Neural cell (in vitro differentiated cells): Measurements from ENCODE around the gene LRIG1. TPM values are rescaled to one million over a fixed set of nuclear protein-coding genes. Genes with fewer than 3 reads are reported as not detected.
A peak's percentile ranks its signal among the peaks of the same experiment; 100 is the strongest.

Experiments
- H2AFZ ChIP-seq: fragments of 200-600, 300-800 bp; sonication (generic), shearing (Covaris generic); 2 replicates; pipeline ENCODE4 v1.6.0; 2014; ENCODE audit warnings: low read depth, mild to moderate bottlenecking, antibody characterized with exemption, low read length, moderate library complexity
- H3F3A ChIP-seq: fragments of 200-600 bp; shearing (Covaris generic); 2 replicates; pipeline ENCODE4 v1.6.1; 2016; ENCODE audit warnings: mild to moderate bottlenecking, moderate library complexity, mixed read lengths, antibody characterized with exemption, low read length; ENCODE audit not compliant: insufficient read depth, poor library complexity, severe bottlenecking
- H3K27ac ChIP-seq: fragments of 200-600, 300-800 bp; sonication (generic), shearing (Covaris generic); 2 replicates; pipeline ENCODE4 v1.5.1; 2014; ENCODE audit warnings: mild to moderate bottlenecking, low read length, moderate library complexity
- H3K27me3 ChIP-seq: fragments of 300-800, 200-600 bp; sonication (generic), shearing (Covaris generic); 2 replicates; pipeline ENCODE4 v1.6.0; 2014; ENCODE audit warnings: mild to moderate bottlenecking, low read depth, low read length, moderate library complexity; ENCODE audit not compliant: insufficient read depth
- H3K36me3 ChIP-seq: fragments of 300-800, 200-600 bp; sonication (generic), shearing (Covaris generic); 2 replicates; pipeline ENCODE4 v1.5.1; 2014; ENCODE audit warnings: mild to moderate bottlenecking, antibody characterized with exemption, low read length, moderate library complexity; ENCODE audit not compliant: insufficient read depth
- H3K4me2 ChIP-seq: fragments of 300-800, 200-600 bp; sonication (generic), shearing (Covaris generic); 2 replicates; pipeline ENCODE4 v1.6.0; 2014; ENCODE audit warnings: mild to moderate bottlenecking, low read length
- H3K4me3 ChIP-seq: fragments of 300-800, 200-600 bp; sonication (generic), shearing (Covaris generic); 2 replicates; pipeline ENCODE4 v1.5.1; 2014; ENCODE audit warnings: mild to moderate bottlenecking, low read length, moderate library complexity
- H3K79me2 ChIP-seq: fragments of 200-600 bp; shearing (Covaris generic); replicated peaks from 2 replicates; pipeline ENCODE4 v1.6.0; 2014; ENCODE audit warnings: mild to moderate bottlenecking, low read length, moderate library complexity; ENCODE audit not compliant: insufficient read depth
- H3K9ac ChIP-seq: fragments of 300-800, 200-600 bp; sonication (generic), shearing (Covaris generic); 2 replicates; pipeline ENCODE4 v1.6.1; 2016; ENCODE audit warnings: mild to moderate bottlenecking, low read length, mixed read lengths
- H3K9me2 ChIP-seq: fragments of 200-600 bp; shearing (Covaris generic); 2 replicates; pipeline ENCODE4 v1.6.1; 2016; ENCODE audit warnings: mild to moderate bottlenecking, low read length, mixed read lengths; ENCODE audit not compliant: insufficient read depth
- H3K9me3 ChIP-seq: fragments of 200-600, 300-800 bp; sonication (generic), shearing (Covaris generic); 2 replicates; pipeline ENCODE4 v1.6.1; 2016; ENCODE audit warnings: mild to moderate bottlenecking, mixed run types, low read length, moderate library complexity, mixed read lengths
- H4K20me1 ChIP-seq: fragments of 200-600 bp; shearing (Covaris generic); 2 replicates; pipeline ENCODE4 v1.6.1; 2016; ENCODE audit warnings: mild to moderate bottlenecking, mixed run types; ENCODE audit not compliant: insufficient read depth
- EP300 ChIP-seq: fragments of 450-650 bp; conservative IDR thresholded peaks from 2 replicates; pipeline ENCODE4 v1.6.1; 2014; ENCODE audit warnings: antibody characterized with exemption, mild to moderate bottlenecking, moderate library complexity; ENCODE audit not compliant: poor library complexity, severe bottlenecking
- EZH2 ChIP-seq: fragments of 200-600, 300-800 bp; shearing (Covaris generic), sonication (generic); IDR thresholded peaks from 2 replicates; pipeline ENCODE4 v1.6.1; 2014; ENCODE audit warnings: antibody characterized with exemption, low read length, borderline replicate concordance, mild to moderate bottlenecking; ENCODE audit not compliant: insufficient read depth, poor library complexity, severe bottlenecking
- MXI1 ChIP-seq: fragments of 450-650 bp; conservative IDR thresholded peaks from 2 replicates; pipeline ENCODE4 v1.6.1; 2014; ENCODE audit warnings: antibody characterized with exemption, mild to moderate bottlenecking; ENCODE audit not compliant: poor library complexity, severe bottlenecking
- POLR2AphosphoS5 ChIP-seq: IDR thresholded peaks from 2 replicates; pipeline ENCODE4 v1.6.1; 2012
- RAD21 ChIP-seq: fragments of 450-650 bp; conservative IDR thresholded peaks from 2 replicates; pipeline ENCODE4 v1.6.1; 2014; ENCODE audit warnings: antibody characterized with exemption, mild to moderate bottlenecking, moderate library complexity
- SMC3 ChIP-seq: fragments of 450-650 bp; conservative IDR thresholded peaks from 2 replicates; pipeline ENCODE4 v1.6.1; 2014; ENCODE audit warnings: antibody characterized with exemption, mild to moderate bottlenecking, moderate library complexity; ENCODE audit not compliant: poor library complexity
- TAF1 ChIP-seq: IDR thresholded peaks from 2 replicates; pipeline ENCODE4 v1.6.1; 2012; ENCODE audit warnings: low read depth
- polyA plus RNA-seq: library from polyadenylated mRNA; depleted of rRNA; stranded (reverse); fragments of >200 nt; gene quantifications from 2 replicates; pipeline ENCODE4 v1.2.3, GENCODE V29; 2014
- TF ChIP-seq, protein P1 (sequence below): IDR thresholded peaks from 2 replicates; pipeline ENCODE4 v1.6.1; 2012; ENCODE audit warnings: borderline replicate concordance
- TF ChIP-seq, protein P2 (sequence below): fragments of 450-650 bp; IDR thresholded peaks from 2 replicates; pipeline ENCODE4 v1.5.1; 2014; ENCODE audit warnings: antibody characterized with exemption, mild to moderate bottlenecking, moderate library complexity; ENCODE audit not compliant: poor library complexity, severe bottlenecking

The LRIG1 gene
- polyA plus RNA-seq, 1 donor from 2014 or later: 7.1 TPM

DNA sequence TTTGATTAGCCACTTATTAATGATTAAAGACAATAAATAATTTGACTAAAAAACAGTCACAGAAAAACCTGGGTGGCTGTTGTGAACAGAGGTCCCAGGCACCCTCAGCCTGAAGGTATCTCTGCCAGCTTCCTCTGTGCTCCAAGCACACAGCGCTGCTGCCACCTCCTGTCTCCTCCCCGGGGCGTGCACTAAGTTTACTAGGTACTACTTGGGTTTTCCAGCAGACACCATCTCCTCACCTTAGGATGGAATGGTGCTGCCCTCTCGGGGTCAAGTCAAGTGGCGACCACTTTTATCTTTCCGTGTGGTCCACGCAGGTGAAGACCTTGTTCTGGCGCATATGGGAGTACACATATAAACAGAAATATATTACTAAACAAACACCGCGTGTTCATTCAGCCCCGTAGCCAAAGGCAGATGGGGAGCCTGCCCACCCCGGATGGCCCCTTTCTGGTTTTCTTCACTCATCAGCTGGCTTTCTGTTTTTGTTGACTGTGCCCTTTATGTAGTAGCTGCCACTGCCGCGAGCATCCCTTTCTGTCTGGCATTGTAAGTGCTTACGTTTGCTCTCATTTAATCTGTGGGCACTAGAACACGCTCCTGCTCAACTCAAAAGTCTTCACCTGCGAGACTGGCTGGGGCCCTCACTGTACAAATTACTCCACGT is 128.0 kb downstream of the LRIG1 start:
- no peaks in the 10 kb centered on the region for H3K27me3 ChIP-seq
- TF ChIP-seq, protein P1, sequence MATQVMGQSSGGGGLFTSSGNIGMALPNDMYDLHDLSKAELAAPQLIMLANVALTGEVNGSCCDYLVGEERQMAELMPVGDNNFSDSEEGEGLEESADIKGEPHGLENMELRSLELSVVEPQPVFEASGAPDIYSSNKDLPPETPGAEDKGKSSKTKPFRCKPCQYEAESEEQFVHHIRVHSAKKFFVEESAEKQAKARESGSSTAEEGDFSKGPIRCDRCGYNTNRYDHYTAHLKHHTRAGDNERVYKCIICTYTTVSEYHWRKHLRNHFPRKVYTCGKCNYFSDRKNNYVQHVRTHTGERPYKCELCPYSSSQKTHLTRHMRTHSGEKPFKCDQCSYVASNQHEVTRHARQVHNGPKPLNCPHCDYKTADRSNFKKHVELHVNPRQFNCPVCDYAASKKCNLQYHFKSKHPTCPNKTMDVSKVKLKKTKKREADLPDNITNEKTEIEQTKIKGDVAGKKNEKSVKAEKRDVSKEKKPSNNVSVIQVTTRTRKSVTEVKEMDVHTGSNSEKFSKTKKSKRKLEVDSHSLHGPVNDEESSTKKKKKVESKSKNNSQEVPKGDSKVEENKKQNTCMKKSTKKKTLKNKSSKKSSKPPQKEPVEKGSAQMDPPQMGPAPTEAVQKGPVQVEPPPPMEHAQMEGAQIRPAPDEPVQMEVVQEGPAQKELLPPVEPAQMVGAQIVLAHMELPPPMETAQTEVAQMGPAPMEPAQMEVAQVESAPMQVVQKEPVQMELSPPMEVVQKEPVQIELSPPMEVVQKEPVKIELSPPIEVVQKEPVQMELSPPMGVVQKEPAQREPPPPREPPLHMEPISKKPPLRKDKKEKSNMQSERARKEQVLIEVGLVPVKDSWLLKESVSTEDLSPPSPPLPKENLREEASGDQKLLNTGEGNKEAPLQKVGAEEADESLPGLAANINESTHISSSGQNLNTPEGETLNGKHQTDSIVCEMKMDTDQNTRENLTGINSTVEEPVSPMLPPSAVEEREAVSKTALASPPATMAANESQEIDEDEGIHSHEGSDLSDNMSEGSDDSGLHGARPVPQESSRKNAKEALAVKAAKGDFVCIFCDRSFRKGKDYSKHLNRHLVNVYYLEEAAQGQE: no peak
- TF ChIP-seq POLR2AphosphoS5 (no peak), SMC3 (peak; percentile 29), RAD21 (peak; percentile 35)
- TF ChIP-seq, protein P2, sequence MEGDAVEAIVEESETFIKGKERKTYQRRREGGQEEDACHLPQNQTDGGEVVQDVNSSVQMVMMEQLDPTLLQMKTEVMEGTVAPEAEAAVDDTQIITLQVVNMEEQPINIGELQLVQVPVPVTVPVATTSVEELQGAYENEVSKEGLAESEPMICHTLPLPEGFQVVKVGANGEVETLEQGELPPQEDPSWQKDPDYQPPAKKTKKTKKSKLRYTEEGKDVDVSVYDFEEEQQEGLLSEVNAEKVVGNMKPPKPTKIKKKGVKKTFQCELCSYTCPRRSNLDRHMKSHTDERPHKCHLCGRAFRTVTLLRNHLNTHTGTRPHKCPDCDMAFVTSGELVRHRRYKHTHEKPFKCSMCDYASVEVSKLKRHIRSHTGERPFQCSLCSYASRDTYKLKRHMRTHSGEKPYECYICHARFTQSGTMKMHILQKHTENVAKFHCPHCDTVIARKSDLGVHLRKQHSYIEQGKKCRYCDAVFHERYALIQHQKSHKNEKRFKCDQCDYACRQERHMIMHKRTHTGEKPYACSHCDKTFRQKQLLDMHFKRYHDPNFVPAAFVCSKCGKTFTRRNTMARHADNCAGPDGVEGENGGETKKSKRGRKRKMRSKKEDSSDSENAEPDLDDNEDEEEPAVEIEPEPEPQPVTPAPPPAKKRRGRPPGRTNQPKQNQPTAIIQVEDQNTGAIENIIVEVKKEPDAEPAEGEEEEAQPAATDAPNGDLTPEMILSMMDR: peak; percentile 18
- no peaks in the 10 kb centered on the region for H4K20me1 ChIP-seq
- no peak overlapping the region for H3K4me3 ChIP-seq
- H3K36me3 ChIP-seq: no peaks in the 10 kb centered on the region
- no peak overlapping the region for H3K9ac ChIP-seq
- H2AFZ ChIP-seq: no peak overlapping the region
- H3K79me2 ChIP-seq: no peaks in the 10 kb centered on the region
- no peak overlapping the region for H3K4me2 ChIP-seq
- no peak overlapping the region for H3K27ac ChIP-seq
- no peaks in the 10 kb centered on the region for H3F3A ChIP-seq
- H3K9me3 ChIP-seq: no peaks in the 10 kb centered on the region
- H3K9me2 ChIP-seq: no peaks in the 10 kb centered on the region

DNA sequence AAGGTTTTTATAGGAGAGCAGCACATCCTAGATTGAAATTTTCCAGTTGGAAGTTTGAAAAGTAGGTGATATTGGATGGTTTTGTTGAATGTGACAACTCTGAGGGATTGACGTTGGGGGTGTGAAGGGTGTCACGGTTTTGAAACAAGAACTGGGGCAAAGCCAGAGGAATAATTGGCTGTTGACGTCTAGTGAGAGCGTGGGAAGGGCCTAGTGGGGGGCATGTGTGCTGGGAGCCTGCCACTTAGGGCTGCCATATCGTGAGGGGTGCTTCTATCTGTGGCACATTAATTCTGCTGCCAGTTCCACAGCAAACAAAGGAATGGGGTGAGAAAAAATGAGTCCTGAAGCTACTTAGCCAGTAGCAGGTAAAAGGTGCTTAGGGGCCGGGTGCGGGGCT is 129.4 kb downstream of the LRIG1 start:
- no peak overlapping the region for H3K4me2 ChIP-seq
- TF ChIP-seq SMC3 (no peak), EP300 (no peak), EZH2 (no peak), TAF1 (no peak), POLR2AphosphoS5 (no peak), RAD21 (no peak), MXI1 (no peak)
- TF ChIP-seq, protein P1: no peak
- TF ChIP-seq, protein P2: no peak
- no peak overlapping the region for H3K4me3 ChIP-seq
- H3K9ac ChIP-seq: no peak overlapping the region
- no peaks in the 10 kb centered on the region for H3F3A ChIP-seq
- H3K79me2 ChIP-seq: no peaks in the 10 kb centered on the region
- no peak overlapping the region for H3K27ac ChIP-seq
- no peaks in the 10 kb centered on the region for H3K9me3 ChIP-seq
- no peaks in the 10 kb centered on the region for H4K20me1 ChIP-seq
- no peaks in the 10 kb centered on the region for H3K9me2 ChIP-seq
- H2AFZ ChIP-seq: no peak overlapping the region
- no peaks in the 10 kb centered on the region for H3K27me3 ChIP-seq
- no peaks in the 10 kb centered on the region for H3K36me3 ChIP-seq
